Activated CD4-positive, alpha-beta memory T cell treated with anti-CD3 and anti-CD28 coated beads for 36 hours (primary cell): ENCODE measurements around the gene STARD3. TPM values are rescaled to one million over a fixed set of nuclear protein-coding genes. Genes with fewer than 3 reads are reported as not detected.

Experiments
- CTCF ChIA-PET: fragments of 350-600 bp; sonication (Branson Sonifier 250); formaldehyde crosslinking; loops from one replicate; lab custom pipeline; 2021; ENCODE audit warnings: antibody characterized with exemption, inconsistent platforms; lab: Charles Lee
- POLR2A ChIA-PET: fragments of 350-600 bp; sonication (Branson Sonifier 250); formaldehyde crosslinking; loops from one replicate; lab custom pipeline; 2021; ENCODE audit warnings: antibody characterized with exemption; lab: Charles Lee
- DNase-seq: peaks from one replicate; pipeline ENCODE4 v3.0.0-alpha.2; 2020
- H3K27ac Mint-ChIP-seq: one replicate; pipeline ENCODE4 v1.8.0; 2021; ENCODE audit warnings: mixed read lengths
- H3K27me3 Mint-ChIP-seq: one replicate; pipeline ENCODE4 v1.8.0; 2021; ENCODE audit warnings: mixed read lengths
- H3K36me3 Mint-ChIP-seq: one replicate; pipeline ENCODE4 v1.8.0; 2021; ENCODE audit warnings: mixed read lengths
- H3K4me1 Mint-ChIP-seq: one replicate; pipeline ENCODE4 v1.8.0; 2021; ENCODE audit warnings: low read depth, mixed read lengths
- H3K4me3 Mint-ChIP-seq: one replicate; pipeline ENCODE4 v1.8.0; 2021; ENCODE audit warnings: mild to moderate bottlenecking, mixed read lengths
- H3K9me3 Mint-ChIP-seq: one replicate; pipeline ENCODE4 v1.8.0; 2021; ENCODE audit warnings: mixed read lengths
- intact Hi-C: fragments of 100-400 bp; cut with micrococcal nuclease; formaldehyde crosslinking; loops from one replicate; pipeline ENCODE4 v1.15.1; 2023
- total RNA-seq, 2 experiments: library from RNA; stranded (reverse); gene quantifications; one replicate each; pipeline ENCODE4 v1.2.3, GENCODE V29; 2021

STARD3 gene
- total RNA-seq, 2 experiments from 2014 or later = 53.6 to 60.3 TPM

- POLR2A ChIA-PET = no interaction called here
- CTCF ChIA-PET = interaction anchor here (1.2 to 6.5 kb wide), 7 partner anchors 7 to 124 kb away, joined by 3 to 57 read pairs (median 6); partner anchors contain the start of gene MIEN1
- intact Hi-C loops = no loop called here
- no peak overlapping the region for H3K4me3 Mint-ChIP-seq
- H3K4me1 Mint-ChIP-seq = peaks cover 26% of the 10 kb centered on the region
- DNase-seq = peak; percentile 28
- H3K9me3 Mint-ChIP-seq = no peaks in the 10 kb centered on the region
- H3K27me3 Mint-ChIP-seq = peaks cover 13% of the 10 kb centered on the region
- no peaks in the 10 kb centered on the region for H3K36me3 Mint-ChIP-seq
- no peak overlapping the region for H3K27ac Mint-ChIP-seq
Measured at GRCh38 chr17:39671651-39672521, 34.9 kb downstream of the STARD3 start.

- ChIA-PET CTCF (interaction anchor here (1.3 to 6.5 kb wide), 4 partner anchors 15 to 51 kb away, joined by 3 to 57 read pairs (median 10); partner anchors contain the start of gene PGAP3), POLR2A (no interaction called here)
- H3K27me3 Mint-ChIP-seq = peaks cover 11% of the 10 kb centered on the region
- H3K36me3 Mint-ChIP-seq = no peaks in the 10 kb centered on the region
- DNase-seq = no peak
- H3K9me3 Mint-ChIP-seq = no peaks in the 10 kb centered on the region
- peaks cover 34% of the 10 kb centered on the region for H3K4me1 Mint-ChIP-seq
- intact Hi-C loops = no loop called here
- no peak overlapping the region for H3K27ac Mint-ChIP-seq
- no peak overlapping the region for H3K4me3 Mint-ChIP-seq
Measured at GRCh38 chr17:39672522-39673334, 35.8 kb downstream of the STARD3 start.

GRCh38 chr17:39673335-39674081 lies 36.6 kb downstream of the STARD3 start:
- intact Hi-C loops = no loop called here
- H3K4me1 Mint-ChIP-seq = peaks cover 37% of the 10 kb centered on the region
- no peak overlapping the region for H3K27ac Mint-ChIP-seq
- H3K4me3 Mint-ChIP-seq = no peak overlapping the region
- ChIA-PET CTCF (interaction anchor here (1.3 to 6.5 kb wide), 3 partner anchors 14 to 52 kb away, joined by 3 to 57 read pairs (median 3); partner anchors contain the start of gene PGAP3), POLR2A (no interaction called here)
- no peaks in the 10 kb centered on the region for H3K9me3 Mint-ChIP-seq
- peaks cover 10% of the 10 kb centered on the region for H3K27me3 Mint-ChIP-seq
- H3K36me3 Mint-ChIP-seq = no peaks in the 10 kb centered on the region
- DNase-seq = no peak

- no peaks in the 10 kb centered on the region for H3K36me3 Mint-ChIP-seq
- no peak for DNase-seq
- peaks cover 7% of the 10 kb centered on the region for H3K27me3 Mint-ChIP-seq
- no peak overlapping the region for H3K27ac Mint-ChIP-seq
- ChIA-PET POLR2A (no interaction called here), CTCF (interaction anchor here (1.4 to 6.5 kb wide), 3 partner anchors 14 to 52 kb away, joined by 3 to 57 read pairs (median 19); partner anchors contain the start of gene PGAP3)
- intact Hi-C loops = no loop called here
- H3K4me1 Mint-ChIP-seq = peaks cover 41% of the 10 kb centered on the region
- H3K9me3 Mint-ChIP-seq = no peaks in the 10 kb centered on the region
- H3K4me3 Mint-ChIP-seq = no peak overlapping the region
Measured at GRCh38 chr17:39674179-39674578, 37.2 kb downstream of the STARD3 start.

GRCh38 chr17:39674702-39675389 lies 37.9 kb downstream of the STARD3 start:
- Mint-ChIP-seq H3K27ac (no peak overlapping the region), H3K9me3 (no peaks in the 10 kb centered on the region), H3K4me3 (no peak overlapping the region), H3K4me1 (peaks cover 47% of the 10 kb centered on the region), H3K36me3 (no peaks in the 10 kb centered on the region), H3K27me3 (peaks cover 2% of the 10 kb centered on the region)
- no peak for DNase-seq
- ChIA-PET CTCF (interaction anchor here (1.9 to 4.3 kb wide), 2 partner anchors 9 to 21 kb away, joined by 5 to 19 read pairs; partner anchors contain the start of gene TCAP), POLR2A (interaction anchor here (0.7 kb wide), 1 partner anchor 13 kb away, joined by 4 read pairs; the partner anchor contains the start of gene PGAP3)
- intact Hi-C loops = no loop called here

- Mint-ChIP-seq H3K27me3 (peaks cover 2% of the 10 kb centered on the region), H3K36me3 (no peaks in the 10 kb centered on the region), H3K9me3 (no peaks in the 10 kb centered on the region), H3K4me3 (no peak overlapping the region), H3K4me1 (peaks cover 54% of the 10 kb centered on the region), H3K27ac (peak overlapping the region; percentile 19)
- POLR2A ChIA-PET = interaction anchor here (0.7 to 1.2 kb wide), 2 partner anchors 12 to 55 kb away, joined by 3 to 4 read pairs; partner anchors contain the start of genes MIEN1 and PGAP3
- intact Hi-C loops = no loop called here
- CTCF ChIA-PET = interaction anchor here (1.0 to 4.3 kb wide), 4 partner anchors 10 to 55 kb away, joined by 4 to 19 read pairs (median 4); partner anchors contain the start of genes MIEN1 and TCAP
- DNase-seq = no peak
Measured at GRCh38 chr17:39675390-39676082, 38.6 kb downstream of the STARD3 start.

GRCh38 chr17:39676198-39676819 lies 39.4 kb downstream of the STARD3 start:
- Mint-ChIP-seq H3K4me1 (peaks cover 61% of the 10 kb centered on the region), H3K9me3 (no peaks in the 10 kb centered on the region), H3K36me3 (no peaks in the 10 kb centered on the region), H3K27ac (peak overlapping the region; percentile 19), H3K27me3 (peaks cover 2% of the 10 kb centered on the region), H3K4me3 (no peak overlapping the region)
- CTCF ChIA-PET = interaction anchor here (1.0 to 4.3 kb wide), 4 partner anchors 10 to 54 kb away, joined by 4 to 19 read pairs (median 4); partner anchors contain the start of genes MIEN1 and TCAP
- intact Hi-C loops = no loop called here
- DNase-seq = peak; percentile 67
- POLR2A ChIA-PET = interaction anchor here (1.2 kb wide), 1 partner anchor 54 kb away, joined by 3 read pairs; the partner anchor contains the start of gene MIEN1

GRCh38 chr17:39677072-39677471 lies 40.1 kb downstream of the STARD3 start:
- DNase-seq = no peak
- Mint-ChIP-seq H3K4me1 (peaks cover 59% of the 10 kb centered on the region), H3K36me3 (no peaks in the 10 kb centered on the region), H3K9me3 (no peaks in the 10 kb centered on the region), H3K27me3 (no peaks in the 10 kb centered on the region), H3K4me3 (no peak overlapping the region), H3K27ac (no peak overlapping the region)
- CTCF ChIA-PET = interaction anchor here (1.3 to 4.3 kb wide), 2 partner anchors 11 to 23 kb away, joined by 3 to 19 read pairs; no protein-coding TSS in a partner anchor
- POLR2A ChIA-PET = interaction anchor here (1.6 kb wide), 1 partner anchor 11 kb away, joined by 8 read pairs; the partner anchor contains the start of gene PGAP3
- intact Hi-C loops = no loop called here

GRCh38 chr17:39677542-39678339 lies 40.8 kb downstream of the STARD3 start:
- POLR2A ChIA-PET = interaction anchor here (1.1 to 1.6 kb wide), 2 partner anchors 10 to 13 kb away, joined by 3 to 8 read pairs; partner anchors contain the start of genes PGAP3 and TCAP
- no peak for DNase-seq
- Mint-ChIP-seq H3K9me3 (no peaks in the 10 kb centered on the region), H3K27me3 (no peaks in the 10 kb centered on the region), H3K4me1 (peaks cover 59% of the 10 kb centered on the region), H3K27ac (no peak overlapping the region), H3K4me3 (no peak overlapping the region), H3K36me3 (peaks cover 2% of the 10 kb centered on the region)
- intact Hi-C loops = loop anchor here (2.0 kb wide), 1 partner anchor 19 kb away; no protein-coding TSS in a partner anchor
- CTCF ChIA-PET = interaction anchor here (1.3 to 4.3 kb wide), 5 partner anchors 9 to 184 kb away, joined by 3 to 19 read pairs (median 4); partner anchors contain the start of genes PGAP3 and PNMT
